GM12801 (cell line): ENCODE data around the gene GDPD5.

ENCODE experiments used
- TF ChIP-seq, protein P1 (sequence below): IDR thresholded peaks from one replicate; pipeline ENCODE4 v1.5.1; 2011; ENCODE audit warnings: control low read depth; ENCODE audit not compliant: insufficient read length; ENCODE audit errors: extremely low read depth

GDPD5 gene

DNA sequence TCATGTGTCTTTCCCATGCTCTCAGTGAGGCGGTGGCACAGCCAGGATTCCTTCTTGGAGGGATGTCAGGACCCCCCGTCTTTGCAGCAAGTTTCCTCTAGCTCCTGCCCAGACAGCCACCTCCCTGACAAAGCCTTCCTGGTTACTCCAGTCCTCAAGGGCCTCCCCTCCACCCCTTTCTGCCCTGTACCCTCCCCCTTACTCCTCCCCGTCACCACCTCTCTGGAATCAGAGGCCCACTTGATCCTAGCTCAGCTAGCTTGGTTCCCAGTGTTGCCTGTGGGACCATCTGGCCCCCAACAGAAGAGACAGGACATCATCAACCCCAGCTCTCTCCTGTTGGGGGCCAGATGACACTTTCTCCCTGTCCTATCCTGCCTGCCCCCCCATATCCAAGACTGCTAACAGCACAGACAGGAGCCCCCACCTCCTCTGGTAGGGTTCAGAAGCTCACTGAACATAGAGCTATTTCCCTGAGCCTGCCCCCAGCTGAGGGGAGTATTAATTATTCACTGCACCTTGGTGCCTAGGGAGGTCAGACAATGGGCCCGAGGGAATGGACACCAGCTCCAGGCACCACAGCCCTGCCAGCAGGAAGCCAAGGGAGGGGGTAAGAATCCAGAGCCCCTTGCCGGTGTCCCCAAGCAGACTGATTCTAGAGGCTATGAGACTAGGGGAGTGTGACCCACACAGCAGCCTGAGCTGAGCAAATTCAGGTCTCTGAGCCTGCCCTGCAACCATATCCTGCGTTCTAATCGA is 3.3 kb downstream of the GDPD5 start:
- TF ChIP-seq, protein P1, sequence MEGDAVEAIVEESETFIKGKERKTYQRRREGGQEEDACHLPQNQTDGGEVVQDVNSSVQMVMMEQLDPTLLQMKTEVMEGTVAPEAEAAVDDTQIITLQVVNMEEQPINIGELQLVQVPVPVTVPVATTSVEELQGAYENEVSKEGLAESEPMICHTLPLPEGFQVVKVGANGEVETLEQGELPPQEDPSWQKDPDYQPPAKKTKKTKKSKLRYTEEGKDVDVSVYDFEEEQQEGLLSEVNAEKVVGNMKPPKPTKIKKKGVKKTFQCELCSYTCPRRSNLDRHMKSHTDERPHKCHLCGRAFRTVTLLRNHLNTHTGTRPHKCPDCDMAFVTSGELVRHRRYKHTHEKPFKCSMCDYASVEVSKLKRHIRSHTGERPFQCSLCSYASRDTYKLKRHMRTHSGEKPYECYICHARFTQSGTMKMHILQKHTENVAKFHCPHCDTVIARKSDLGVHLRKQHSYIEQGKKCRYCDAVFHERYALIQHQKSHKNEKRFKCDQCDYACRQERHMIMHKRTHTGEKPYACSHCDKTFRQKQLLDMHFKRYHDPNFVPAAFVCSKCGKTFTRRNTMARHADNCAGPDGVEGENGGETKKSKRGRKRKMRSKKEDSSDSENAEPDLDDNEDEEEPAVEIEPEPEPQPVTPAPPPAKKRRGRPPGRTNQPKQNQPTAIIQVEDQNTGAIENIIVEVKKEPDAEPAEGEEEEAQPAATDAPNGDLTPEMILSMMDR, result no peak

DNA sequence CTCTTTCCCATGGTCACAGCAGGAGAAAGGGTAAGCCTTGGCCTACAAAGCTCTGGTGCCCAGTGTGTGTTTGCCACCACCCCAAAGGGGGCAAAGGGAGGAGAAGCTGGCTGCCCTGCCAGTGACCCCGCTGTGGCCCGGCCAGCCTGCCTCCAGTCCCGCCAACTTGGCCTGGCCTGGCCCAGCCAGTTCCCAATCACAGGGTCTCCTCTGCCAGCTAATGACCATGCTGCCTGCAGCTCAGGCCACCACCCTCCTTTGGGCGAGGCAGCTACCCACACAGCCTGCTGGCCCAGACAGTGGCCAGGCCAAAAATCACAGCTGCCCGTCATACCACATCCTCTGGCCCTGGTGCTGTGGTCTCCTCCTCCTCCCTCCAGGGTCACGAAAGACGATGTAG is 5.1 kb downstream of the GDPD5 start:
- TF ChIP-seq, protein P1, result no peak

DNA sequence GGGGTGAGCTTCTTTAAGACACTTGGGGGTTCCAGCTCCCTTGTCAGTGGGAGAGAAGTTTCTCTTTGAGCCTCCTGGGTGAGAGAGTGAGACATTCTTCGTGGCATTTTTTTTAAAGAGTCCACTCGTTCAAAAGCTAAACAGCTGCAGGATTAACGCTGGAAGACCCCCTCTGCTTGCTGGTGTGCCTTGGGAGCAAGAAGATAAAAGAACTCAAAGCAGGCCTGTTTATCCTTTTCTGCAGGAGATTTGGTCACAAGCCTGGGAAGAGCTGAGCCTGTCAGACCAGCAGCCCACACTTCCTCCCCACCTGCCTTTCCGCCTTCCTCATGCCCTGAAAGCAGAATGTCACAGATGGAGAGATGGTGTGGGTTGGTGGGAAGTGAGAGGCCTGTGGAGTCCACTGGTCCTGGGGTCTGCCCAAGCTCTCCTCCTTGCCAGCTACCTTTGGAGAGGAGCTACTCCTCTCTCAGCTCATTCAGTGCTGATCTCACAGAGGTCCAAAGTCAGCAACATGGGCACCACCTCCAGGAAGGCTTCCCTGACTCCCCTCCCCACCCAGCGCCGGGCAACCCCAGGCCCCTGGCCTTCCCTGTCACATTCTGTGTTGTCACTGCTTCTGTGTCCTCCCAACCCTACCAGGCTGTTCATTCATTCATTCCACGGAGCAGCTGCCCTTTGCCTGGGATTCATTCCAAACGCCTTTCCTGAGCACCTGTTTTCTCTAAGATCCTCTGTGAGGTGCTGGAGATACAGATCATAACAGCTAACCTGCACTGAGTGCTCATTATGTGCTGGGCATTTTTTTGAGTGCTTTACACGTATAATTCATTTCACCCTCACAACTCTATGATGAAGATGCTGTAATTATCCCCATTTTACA is 6.7 kb downstream of the GDPD5 start:
- TF ChIP-seq, protein P1, result no peak

DNA sequence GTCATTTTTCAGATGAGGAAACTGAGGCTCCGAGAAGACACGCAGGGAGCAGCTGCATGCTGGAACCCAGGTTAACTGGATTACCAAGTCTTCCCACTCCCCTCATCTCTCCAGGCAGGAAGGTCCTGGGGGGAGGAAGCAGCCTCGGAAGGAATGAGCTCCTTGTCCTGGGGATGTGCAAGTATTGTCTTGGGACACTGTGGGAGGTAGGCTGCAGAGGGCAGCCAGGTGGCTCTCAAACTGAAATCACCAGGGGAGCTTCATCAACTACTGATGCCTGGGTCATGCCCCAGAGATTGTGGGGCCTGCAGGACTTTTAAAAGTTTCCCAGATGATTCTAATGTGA is 7.6 kb downstream of the GDPD5 start:
- TF ChIP-seq, protein P1, result no peak

DNA sequence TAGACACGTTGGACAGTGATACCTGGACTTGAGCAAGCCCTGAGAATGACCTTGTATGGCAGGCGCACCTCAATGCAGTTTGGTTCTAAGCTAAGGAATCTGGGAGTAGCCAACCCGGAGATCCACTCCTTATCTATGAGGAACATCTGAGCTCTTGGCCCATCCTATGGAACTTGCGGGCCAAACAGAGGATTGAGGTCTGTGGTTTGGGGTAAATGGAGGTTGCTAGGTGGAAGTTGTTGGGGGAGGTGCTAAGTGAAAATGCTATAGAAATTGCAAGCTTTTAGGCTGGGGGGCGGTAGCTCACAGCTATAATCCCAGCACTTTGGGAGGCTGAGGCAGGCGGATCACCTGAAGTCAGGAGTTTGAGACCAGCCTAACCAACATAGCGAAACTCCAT is 8.9 kb downstream of the GDPD5 start:
- TF ChIP-seq, protein P1, result no peak

DNA sequence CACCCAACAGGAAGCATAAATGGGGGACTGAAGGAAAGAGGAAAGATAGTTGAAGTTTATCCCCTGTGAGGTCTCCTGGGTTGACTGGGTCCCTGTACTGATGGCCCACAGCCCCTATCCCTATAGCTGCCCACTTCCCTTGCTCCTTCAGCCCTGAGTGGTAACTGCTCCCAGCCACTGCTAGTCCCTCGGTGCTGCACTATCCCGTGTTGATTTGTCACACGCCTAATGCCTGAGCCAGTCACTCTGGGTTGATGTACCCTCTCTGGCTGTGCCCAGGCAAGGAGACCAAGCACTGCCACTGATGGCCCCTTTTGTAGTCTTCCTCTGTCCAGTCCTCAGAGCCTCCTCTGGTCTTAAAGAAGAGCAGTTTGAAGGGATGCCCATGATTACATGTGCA is 9.6 kb downstream of the GDPD5 start:
- TF ChIP-seq, protein P1, result no peak

DNA sequence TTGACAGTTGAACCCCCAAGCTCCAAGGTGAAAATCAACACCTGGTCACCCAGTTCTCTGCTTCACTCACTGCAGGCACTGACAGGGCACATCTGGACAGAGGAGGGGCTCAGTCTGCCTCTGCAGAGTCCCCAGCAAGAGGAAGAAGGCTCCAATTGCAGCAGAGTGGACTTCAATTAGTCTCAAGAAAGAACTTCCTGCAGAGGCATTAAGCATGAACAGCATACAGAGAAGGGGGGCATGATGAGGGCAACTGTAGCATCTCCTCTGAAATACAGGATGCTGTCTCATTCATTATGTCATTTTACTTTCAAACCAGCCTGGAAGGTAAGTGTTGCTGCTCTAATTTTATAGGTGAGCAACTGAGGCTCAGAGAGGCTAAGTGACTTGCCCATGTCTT is 11.1 kb downstream of the GDPD5 start:
- TF ChIP-seq, protein P1, result no peak
